ENCODE data around the gene PTRH1.
A peak's percentile ranks its signal among the peaks of the same experiment; 100 is the strongest.

PTRH1 gene

GRCh38 chr9:127694890-127695720 is 20.4 kb downstream of the PTRH1 start:
- H3K4me2 ChIP-seq (ENCODE audit: low read length, poor library complexity, severe bottlenecking) = no peak overlapping the region
- no peak overlapping the region for H3K4me3 ChIP-seq (ENCODE audit: insufficient read depth in 1 of 2, low read depth in 1 of 2, low read length in 2 of 2)
- no peaks in the 10 kb centered on the region for H3K27me3 ChIP-seq (ENCODE audit: control insufficient read depth in 1 of 2, insufficient read depth in 1 of 2, low read length in 2 of 2)
- no peak overlapping the region for H2BK5ac ChIP-seq (ENCODE audit: low read depth, low read length, poor library complexity, severe bottlenecking)
- WGBS = 88% methylated on average over 8 of the region's 9 CpGs
- no peak overlapping the region for H4K91ac ChIP-seq (ENCODE audit: low read length)
- H3K14ac ChIP-seq (ENCODE audit: low read length in 2 of 2) = no peak overlapping the region
- no peak overlapping the region for H3K18ac ChIP-seq (ENCODE audit: low read depth in 1 of 2, low read length in 2 of 2)
- no peaks in the 10 kb centered on the region for H3K79me1 ChIP-seq (replicated peaks; ENCODE audit: low read length, poor library complexity, severe bottlenecking)
- peaks cover 3% of the 10 kb centered on the region for H3K4me1 ChIP-seq (ENCODE audit: control insufficient read depth, insufficient read depth, low read depth, low read length)
- no peak overlapping the region for H4K8ac ChIP-seq (ENCODE audit: low read length)
- peaks cover 31 to 42% of the 10 kb centered on the region in 2 experiments for H3K36me3 ChIP-seq (ENCODE audit: control insufficient read depth in 1 of 2, insufficient read depth in 2 of 2, low read depth in 1 of 2, low read length in 2 of 2)
- H3K27ac ChIP-seq (ENCODE audit: low read length, poor library complexity, severe bottlenecking) = no peak overlapping the region
- H3K9me3 ChIP-seq (ENCODE audit: control insufficient read depth, low read length) = no peaks in the 10 kb centered on the region
- no peak overlapping the region for H2BK120ac ChIP-seq (ENCODE audit: low read depth, low read length)
- H2AK5ac ChIP-seq (ENCODE audit: low read length, severe bottlenecking) = no peak overlapping the region
- H2BK15ac ChIP-seq (ENCODE audit: low read depth, poor library complexity, severe bottlenecking) = no peak overlapping the region
- H2AFZ ChIP-seq (ENCODE audit: low read depth, low read length) = no peak overlapping the region
- no peak for DNase-seq
- H2BK12ac ChIP-seq (ENCODE audit: low read length in 2 of 2) = no peak overlapping the region
- H3K4ac ChIP-seq (ENCODE audit: low read depth in 1 of 2, low read length in 2 of 2) = no peak overlapping the region
- H3K23ac ChIP-seq (ENCODE audit: low read length in 2 of 2) = no peak overlapping the region
- peak overlapping the region; percentile 53 for H3K9ac ChIP-seq (ENCODE audit: low read length)

- no peak overlapping the region for H3K18ac ChIP-seq (ENCODE audit: low read depth in 1 of 2, low read length in 2 of 2)
- no peaks in the 10 kb centered on the region for H3K79me1 ChIP-seq (replicated peaks; ENCODE audit: low read length, poor library complexity, severe bottlenecking)
- H3K36me3 ChIP-seq (ENCODE audit: control insufficient read depth in 1 of 2, insufficient read depth in 2 of 2, low read depth in 1 of 2, low read length in 2 of 2) = peaks cover 42 to 56% of the 10 kb centered on the region in 2 experiments
- no peak overlapping the region for H4K91ac ChIP-seq (ENCODE audit: low read length)
- H3K9ac ChIP-seq (ENCODE audit: low read length) = no peak overlapping the region
- H3K4me3 ChIP-seq (ENCODE audit: insufficient read depth in 1 of 2, low read depth in 1 of 2, low read length in 2 of 2) = no peak overlapping the region
- H2BK15ac ChIP-seq (ENCODE audit: low read depth, poor library complexity, severe bottlenecking) = no peak overlapping the region
- H3K4ac ChIP-seq (ENCODE audit: low read depth in 1 of 2, low read length in 2 of 2) = no peak overlapping the region
- H3K4me2 ChIP-seq (ENCODE audit: low read length, poor library complexity, severe bottlenecking) = no peak overlapping the region
- H3K27ac ChIP-seq (ENCODE audit: low read length, poor library complexity, severe bottlenecking) = no peak overlapping the region
- no peak overlapping the region for H2AK5ac ChIP-seq (ENCODE audit: low read length, severe bottlenecking)
- no peak overlapping the region for H4K8ac ChIP-seq (ENCODE audit: low read length)
- no peak overlapping the region for H2BK12ac ChIP-seq (ENCODE audit: low read length in 2 of 2)
- no peak overlapping the region for H3K14ac ChIP-seq (ENCODE audit: low read length in 2 of 2)
- H3K23ac ChIP-seq (ENCODE audit: low read length in 2 of 2) = no peak overlapping the region
- no peaks in the 10 kb centered on the region for H3K9me3 ChIP-seq (ENCODE audit: control insufficient read depth, low read length)
- no peak overlapping the region for H2BK5ac ChIP-seq (ENCODE audit: low read depth, low read length, poor library complexity, severe bottlenecking)
- H3K4me1 ChIP-seq (ENCODE audit: control insufficient read depth, insufficient read depth, low read depth, low read length) = no peaks in the 10 kb centered on the region
- H2AFZ ChIP-seq (ENCODE audit: low read depth, low read length) = no peak overlapping the region
- WGBS = 97% methylated on average over 3 of the region's 4 CpGs
- no peak overlapping the region for H2BK120ac ChIP-seq (ENCODE audit: low read depth, low read length)
- DNase-seq = no peak
- no peaks in the 10 kb centered on the region for H3K27me3 ChIP-seq (ENCODE audit: control insufficient read depth in 1 of 2, insufficient read depth in 1 of 2, low read length in 2 of 2)
Measured at GRCh38 chr9:127693697-127694096, 21.8 kb downstream of the PTRH1 start.

GRCh38 chr9:127693143-127693542 is 22.3 kb downstream of the PTRH1 start:
- Histone ChIP-seq H2BK120ac (ENCODE audit: low read depth, low read length) (no peak overlapping the region), H2BK5ac (ENCODE audit: low read depth, low read length, poor library complexity, severe bottlenecking) (no peak overlapping the region), H2AFZ (ENCODE audit: low read depth, low read length) (no peak overlapping the region), H3K4me3 (ENCODE audit: insufficient read depth in 1 of 2, low read depth in 1 of 2, low read length in 2 of 2) (no peak overlapping the region), H3K79me1 (replicated peaks; ENCODE audit: low read length, poor library complexity, severe bottlenecking) (no peaks in the 10 kb centered on the region), H2BK15ac (ENCODE audit: low read depth, poor library complexity, severe bottlenecking) (no peak overlapping the region), H3K4me1 (ENCODE audit: control insufficient read depth, insufficient read depth, low read depth, low read length) (no peaks in the 10 kb centered on the region), H3K9me3 (ENCODE audit: control insufficient read depth, low read length) (no peaks in the 10 kb centered on the region), H3K36me3 (ENCODE audit: control insufficient read depth in 1 of 2, insufficient read depth in 2 of 2, low read depth in 1 of 2, low read length in 2 of 2) (peaks cover 43 to 61% of the 10 kb centered on the region in 2 experiments), H3K18ac (ENCODE audit: low read depth in 1 of 2, low read length in 2 of 2) (no peak overlapping the region), H4K8ac (ENCODE audit: low read length) (no peak overlapping the region), H3K14ac (ENCODE audit: low read length in 2 of 2) (no peak overlapping the region), H2AK5ac (ENCODE audit: low read length, severe bottlenecking) (no peak overlapping the region), H3K27ac (ENCODE audit: low read length, poor library complexity, severe bottlenecking) (no peak overlapping the region), H3K9ac (ENCODE audit: low read length) (no peak overlapping the region), H3K4me2 (ENCODE audit: low read length, poor library complexity, severe bottlenecking) (no peak overlapping the region), H4K91ac (ENCODE audit: low read length) (no peak overlapping the region), H3K23ac (ENCODE audit: low read length in 2 of 2) (no peak overlapping the region), H2BK12ac (ENCODE audit: low read length in 2 of 2) (no peak overlapping the region), H3K27me3 (ENCODE audit: control insufficient read depth in 1 of 2, insufficient read depth in 1 of 2, low read length in 2 of 2) (no peaks in the 10 kb centered on the region), H3K4ac (ENCODE audit: low read depth in 1 of 2, low read length in 2 of 2) (no peak overlapping the region)
- WGBS = 90% methylated on average over 10 of the region's 10 CpGs
- DNase-seq = no peak

GRCh38 chr9:127692071-127692470 is 23.4 kb downstream of the PTRH1 start:
- H3K79me1 ChIP-seq (replicated peaks; ENCODE audit: low read length, poor library complexity, severe bottlenecking) = no peaks in the 10 kb centered on the region
- no peak for DNase-seq
- no peak overlapping the region for H3K27ac ChIP-seq (ENCODE audit: low read length, poor library complexity, severe bottlenecking)
- H3K23ac ChIP-seq (ENCODE audit: low read length in 2 of 2) = no peak overlapping the region
- H3K4me2 ChIP-seq (ENCODE audit: low read length, poor library complexity, severe bottlenecking) = no peak overlapping the region
- H3K9ac ChIP-seq (ENCODE audit: low read length) = no peak overlapping the region
- H4K91ac ChIP-seq (ENCODE audit: low read length) = no peak overlapping the region
- H2BK12ac ChIP-seq (ENCODE audit: low read length in 2 of 2) = no peak overlapping the region
- no peak overlapping the region for H2BK120ac ChIP-seq (ENCODE audit: low read depth, low read length)
- H3K4me3 ChIP-seq (ENCODE audit: insufficient read depth in 1 of 2, low read depth in 1 of 2, low read length in 2 of 2) = no peak overlapping the region
- no peak overlapping the region for H2AK5ac ChIP-seq (ENCODE audit: low read length, severe bottlenecking)
- H3K36me3 ChIP-seq (ENCODE audit: control insufficient read depth in 1 of 2, insufficient read depth in 2 of 2, low read depth in 1 of 2, low read length in 2 of 2) = peaks cover 52 to 72% of the 10 kb centered on the region in 2 experiments
- 89% methylated on average over 19 of the region's 20 CpGs for WGBS
- H2AFZ ChIP-seq (ENCODE audit: low read depth, low read length) = no peak overlapping the region
- H2BK15ac ChIP-seq (ENCODE audit: low read depth, poor library complexity, severe bottlenecking) = no peak overlapping the region
- H4K8ac ChIP-seq (ENCODE audit: low read length) = no peak overlapping the region
- no peaks in the 10 kb centered on the region for H3K27me3 ChIP-seq (ENCODE audit: control insufficient read depth in 1 of 2, insufficient read depth in 1 of 2, low read length in 2 of 2)
- H2BK5ac ChIP-seq (ENCODE audit: low read depth, low read length, poor library complexity, severe bottlenecking) = no peak overlapping the region
- no peak overlapping the region for H3K18ac ChIP-seq (ENCODE audit: low read depth in 1 of 2, low read length in 2 of 2)
- H3K9me3 ChIP-seq (ENCODE audit: control insufficient read depth, low read length) = no peaks in the 10 kb centered on the region
- H3K4me1 ChIP-seq (ENCODE audit: control insufficient read depth, insufficient read depth, low read depth, low read length) = no peaks in the 10 kb centered on the region
- no peak overlapping the region for H3K4ac ChIP-seq (ENCODE audit: low read depth in 1 of 2, low read length in 2 of 2)
- no peak overlapping the region for H3K14ac ChIP-seq (ENCODE audit: low read length in 2 of 2)

Measured in mesenchymal stem cell (in vitro differentiated cells and primary cell).